CD8-positive, alpha-beta memory T cell (primary cell): ENCODE results near the gene ATP4A. TPM values are rescaled to one million over a fixed set of nuclear protein-coding genes. Genes with fewer than 3 reads are reported as not detected.
A peak's percentile ranks its signal among the peaks of the same experiment; 100 is the strongest.
"Not testable (repeated sequence)": the region's sequence is repeated elsewhere in the genome, so short reads cannot be mapped to it uniquely, and the experiment has no call there.

Experiments
- CTCF ChIA-PET: fragments of 350-600 bp; sonication (Branson Sonifier 250); formaldehyde crosslinking; loops from one replicate; lab custom pipeline; 2021; ENCODE audit warnings: antibody characterized with exemption; lab: Charles Lee
- POLR2A ChIA-PET: fragments of 350-600 bp; sonication (Branson Sonifier 250); formaldehyde crosslinking; loops from one replicate; lab custom pipeline; 2021; ENCODE audit warnings: antibody characterized with exemption; lab: Charles Lee
- DNase-seq, 5 donors: peaks; one replicate each; pipeline versions ENCODE4 v3.0.0 to v3.0.0-alpha.2; 2020 to 2022; ENCODE audit warnings: mixed read lengths in 1 of 5
- H3K27ac ChIP-seq: one replicate; pipeline ENCODE4 v1.7.0; 2013; ENCODE audit warnings: low read depth, mild to moderate bottlenecking, low read length, moderate library complexity
- H3K27me3 ChIP-seq: 2 replicates; pipeline ENCODE4 v1.7.0; 2013; ENCODE audit warnings: low read length, mild to moderate bottlenecking; ENCODE audit not compliant: insufficient read depth, poor library complexity, severe bottlenecking
- H3K36me3 ChIP-seq: 2 replicates; pipeline ENCODE4 v1.7.0; 2013; ENCODE audit warnings: mild to moderate bottlenecking, low read length, moderate library complexity; ENCODE audit not compliant: insufficient read depth
- H3K4me1 ChIP-seq: 2 replicates; pipeline ENCODE4 v1.7.0; 2013; ENCODE audit warnings: mild to moderate bottlenecking, low read length, moderate library complexity; ENCODE audit not compliant: insufficient read depth
- H3K4me3 ChIP-seq: 2 replicates; pipeline ENCODE4 v1.7.0; 2013; ENCODE audit warnings: mild to moderate bottlenecking, low read length
- H3K9me3 ChIP-seq: 2 replicates; pipeline ENCODE4 v1.7.0; 2013; ENCODE audit warnings: mild to moderate bottlenecking, low read length
- H3K27ac Mint-ChIP-seq, 8 donors: one replicate each; pipeline ENCODE4 v1.8.0; 2020 to 2021; ENCODE audit warnings: mixed read lengths in 8 of 8, mild to moderate bottlenecking in 6 of 8, inconsistent platforms in 3 of 8, moderate library complexity in 3 of 8
- H3K27me3 Mint-ChIP-seq, 2 donors: one replicate each; pipeline ENCODE4 v1.8.0; 2020 to 2021; ENCODE audit warnings: mixed read lengths in 2 of 2, mild to moderate bottlenecking in 1 of 2, moderate library complexity in 1 of 2
- H3K36me3 Mint-ChIP-seq, 3 donors: one replicate each; pipeline ENCODE4 v1.8.0; 2020 to 2021; ENCODE audit warnings: mixed read lengths in 3 of 3, inconsistent platforms in 1 of 3, mild to moderate bottlenecking in 1 of 3
- H3K4me1 Mint-ChIP-seq, 3 donors: one replicate each; pipeline ENCODE4 v1.8.0; 2020 to 2021; ENCODE audit warnings: mixed read lengths in 3 of 3, inconsistent platforms in 1 of 3, mild to moderate bottlenecking in 1 of 3
- H3K4me3 Mint-ChIP-seq, 7 donors: one replicate each; pipeline ENCODE4 v1.8.0; 2020 to 2021; ENCODE audit warnings: mixed read lengths in 7 of 7, mild to moderate bottlenecking in 6 of 7, moderate library complexity in 4 of 7, inconsistent platforms in 2 of 7
- H3K9me3 Mint-ChIP-seq, 5 donors: one replicate each; pipeline ENCODE4 v1.8.0; 2020 to 2022; ENCODE audit warnings: mixed read lengths in 5 of 5, mild to moderate bottlenecking in 3 of 5, moderate library complexity in 2 of 5, inconsistent platforms in 1 of 5
- polyA plus RNA-seq: library from polyadenylated mRNA; unstranded; fragments of 300-500 nt; fragmentation: Illumina TruSeq; gene quantifications from one replicate; pipeline ENCODE4 v1.2.3, GENCODE V29; 2021
- total RNA-seq, 2 experiments: library from RNA; stranded (reverse); gene quantifications; one replicate each; pipeline ENCODE4 v1.2.3, GENCODE V29; 2021

ATP4A gene
- total RNA-seq, result not detected
- not detected for polyA plus RNA-seq

DNA sequence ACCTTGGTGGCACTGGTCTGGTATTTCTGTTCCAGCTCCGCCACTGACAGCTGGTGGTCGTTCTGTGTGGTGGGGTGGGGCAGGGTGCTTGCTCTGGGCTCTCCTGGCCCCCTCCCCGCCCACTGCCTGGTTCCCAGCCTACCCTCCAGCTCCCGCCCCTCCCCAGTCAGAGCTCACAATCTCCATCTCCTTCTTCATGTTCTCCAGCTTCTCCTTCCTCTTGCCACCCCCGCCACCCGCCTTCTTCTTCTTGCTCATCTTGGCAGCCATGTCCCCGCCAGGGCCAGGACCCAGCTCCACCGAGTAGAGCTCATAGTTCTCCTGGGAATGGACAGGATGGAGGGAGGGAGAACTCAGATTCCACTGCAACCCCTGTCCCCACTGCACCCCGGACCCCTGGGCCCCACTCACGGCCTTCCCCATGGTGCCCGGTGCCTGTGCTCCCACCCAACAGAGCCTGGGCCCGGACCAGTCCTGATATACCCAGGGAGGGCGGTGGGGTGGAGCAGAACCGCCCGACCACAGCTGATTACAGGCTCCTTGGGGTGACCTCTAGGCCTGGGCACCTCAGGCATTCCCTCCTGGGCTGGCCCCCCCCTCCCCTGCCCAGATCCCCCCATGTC, at the start of gene ATP4A:
Gene ATP4A, minus strand, starts transcription at position 452 of the 623 bp plus-strand sequence. Its CDS starts 29 bp downstream, at position 423.
- CTCF ChIA-PET, result no interaction called here
- Histone ChIP-seq H3K9me3 (no peaks in the 10 kb centered on the region), H3K4me3 (no peak within 1 kb of the TSS), H3K4me1 (peaks cover 3% of the 10 kb centered on the region), H3K27ac (no peak within 1 kb of the TSS), H3K27me3 (peaks cover 11% of the 10 kb centered on the region), H3K36me3 (no peaks in the 10 kb centered on the region)
- peaks cover 35 to 60% of the 10 kb centered on the region in 2 donors for H3K27me3 Mint-ChIP-seq
- H3K9me3 Mint-ChIP-seq, result no peaks in the 10 kb centered on the region
- POLR2A ChIA-PET, result no interaction called here
- no peak for DNase-seq
- peaks cover 0 to 5% (median 1%) of the 10 kb centered on the region in 3 donors for H3K4me1 Mint-ChIP-seq
- H3K36me3 Mint-ChIP-seq, result no peaks in the 10 kb centered on the region
- H3K27ac Mint-ChIP-seq, result no peak within 1 kb of the TSS
- H3K4me3 Mint-ChIP-seq, result no peak within 1 kb of the TSS

DNA sequence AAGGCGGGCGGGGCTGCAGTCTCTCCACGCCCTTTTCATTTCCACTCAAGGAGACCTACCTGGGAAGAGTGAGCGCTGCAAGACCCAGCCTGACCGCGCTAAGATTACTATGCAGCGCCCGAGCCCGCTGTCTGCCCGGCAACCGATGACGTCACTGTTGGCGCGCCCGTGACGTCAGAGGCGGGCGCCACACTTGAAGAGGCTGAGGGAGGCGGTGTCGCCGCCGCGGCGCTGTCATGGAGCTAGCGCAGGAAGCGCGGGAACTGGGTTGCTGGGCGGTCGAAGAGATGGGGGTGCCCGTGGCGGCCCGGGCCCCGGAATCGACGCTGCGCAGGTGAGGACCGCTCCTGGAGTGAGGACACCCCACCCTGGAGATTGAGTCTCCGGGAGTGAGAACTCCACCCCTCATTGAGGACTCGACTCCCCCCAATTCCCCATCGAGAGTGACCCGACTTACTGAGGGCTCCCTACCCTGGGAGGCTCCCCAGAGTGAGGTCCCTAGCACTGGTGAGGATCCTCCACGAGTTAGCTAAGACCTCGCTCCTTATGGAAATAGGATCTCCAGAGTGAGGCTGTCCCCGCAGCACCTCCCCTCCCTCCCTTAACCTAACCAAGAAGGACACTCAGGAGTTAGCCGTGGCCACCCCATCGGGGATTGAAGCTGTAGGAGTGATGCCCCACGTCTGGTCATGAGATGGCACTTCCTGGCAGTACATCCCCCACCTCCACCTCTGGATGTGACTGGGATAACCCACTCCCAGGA, 49.3 kb upstream of the ATP4A start, which contains the start of gene HAUS5:
Gene HAUS5, plus strand, starts transcription at position 177 of the 763 bp plus-strand sequence. Its CDS starts 60 bp downstream, at position 237.
- peaks cover 0 to 28% (median 6%) of the 10 kb centered on the region in 3 donors for H3K36me3 Mint-ChIP-seq
- H3K9me3 ChIP-seq, result no peaks in the 10 kb centered on the region
- DNase-seq, result peak; percentile 93 to 96 (median 94)
- no peaks in the 10 kb centered on the region for H3K27me3 ChIP-seq
- peak within 1 kb of the TSS; percentile 91 for H3K4me3 ChIP-seq
- H3K27me3 Mint-ChIP-seq, result no peaks in the 10 kb centered on the region
- H3K4me1 Mint-ChIP-seq, result peaks cover 25 to 41% (median 31%) of the 10 kb centered on the region in 3 donors
- peak within 1 kb of the TSS; percentile 84 to 95 (median 87) for H3K4me3 Mint-ChIP-seq
- H3K27ac Mint-ChIP-seq, result peak within 1 kb of the TSS; percentile 54 to 95 (median 90)
- H3K36me3 ChIP-seq, result no peaks in the 10 kb centered on the region
- H3K4me1 ChIP-seq, result peaks cover 31% of the 10 kb centered on the region
- ChIA-PET POLR2A (interaction anchor here (0.6 to 1.0 kb wide), 2 partner anchors 31 to 35 kb away, joined by 3 read pairs; partner anchors contain the start of gene COX6B1), CTCF (interaction anchor here (0.7 to 1.6 kb wide), 4 partner anchors 10 to 334 kb away, joined by 3 to 4 read pairs (median 3); no protein-coding TSS in a partner anchor)
- peak within 1 kb of the TSS; percentile 86 for H3K27ac ChIP-seq
- peaks cover 0 to 4% (median 0%) of the 10 kb centered on the region in 5 donors for H3K9me3 Mint-ChIP-seq

- Histone ChIP-seq H3K36me3 (no peaks in the 10 kb centered on the region), H3K27ac (peak overlapping the region; percentile 86), H3K27me3 (no peaks in the 10 kb centered on the region), H3K4me3 (peak overlapping the region; percentile 91), H3K4me1 (peaks cover 31% of the 10 kb centered on the region), H3K9me3 (no peaks in the 10 kb centered on the region)
- H3K27me3 Mint-ChIP-seq, result no peaks in the 10 kb centered on the region
- DNase-seq, result no peak
- H3K9me3 Mint-ChIP-seq, result peaks cover 2 to 8% (median 4%) of the 10 kb centered on the region in 5 donors
- peaks cover 25 to 41% (median 31%) of the 10 kb centered on the region in 3 donors for H3K4me1 Mint-ChIP-seq
- H3K27ac Mint-ChIP-seq, result peak overlapping the region; percentile 41 to 95 (median 90)
- POLR2A ChIA-PET, result interaction anchor here (1.0 kb wide), 1 partner anchor 36 kb away, joined by 3 read pairs; the partner anchor contains the start of gene COX6B1
- CTCF ChIA-PET, result interaction anchor here (0.8 to 1.6 kb wide), 2 partner anchors 64 to 107 kb away, joined by 3 to 4 read pairs; no protein-coding TSS in a partner anchor
- H3K36me3 Mint-ChIP-seq, result peaks cover 0 to 23% (median 6%) of the 10 kb centered on the region in 3 donors
- peak overlapping the region; percentile 84 to 95 (median 87) for H3K4me3 Mint-ChIP-seq
These were observed 48.7 kb upstream of the ATP4A start for GRCh38 chr19:35612224-35612558.

GRCh38 chr19:35609851-35610353, 46.4 kb upstream of the ATP4A start:
- POLR2A ChIA-PET, result no interaction called here
- no peak overlapping the region for H3K27ac ChIP-seq
- CTCF ChIA-PET, result no interaction called here
- peaks cover 2 to 9% (median 4%) of the 10 kb centered on the region in 5 donors for H3K9me3 Mint-ChIP-seq
- no peaks in the 10 kb centered on the region for H3K36me3 ChIP-seq
- no peaks in the 10 kb centered on the region for H3K27me3 ChIP-seq
- H3K36me3 Mint-ChIP-seq, result peaks cover under 1 to 7% (median 2%) of the 10 kb centered on the region in 3 donors
- H3K4me1 Mint-ChIP-seq, result peaks cover 25 to 41% (median 31%) of the 10 kb centered on the region in 3 donors
- H3K4me3 Mint-ChIP-seq, result peak overlapping the region in 5 of 7 donors; percentile 9 to 39 (median 32)
- DNase-seq, result no peak
- peak overlapping the region; percentile 32 to 88 (median 74) for H3K27ac Mint-ChIP-seq
- no peaks in the 10 kb centered on the region for H3K27me3 Mint-ChIP-seq
- H3K4me3 ChIP-seq, result peak overlapping the region; percentile 43
- H3K4me1 ChIP-seq, result peaks cover 31% of the 10 kb centered on the region
- no peaks in the 10 kb centered on the region for H3K9me3 ChIP-seq

DNA sequence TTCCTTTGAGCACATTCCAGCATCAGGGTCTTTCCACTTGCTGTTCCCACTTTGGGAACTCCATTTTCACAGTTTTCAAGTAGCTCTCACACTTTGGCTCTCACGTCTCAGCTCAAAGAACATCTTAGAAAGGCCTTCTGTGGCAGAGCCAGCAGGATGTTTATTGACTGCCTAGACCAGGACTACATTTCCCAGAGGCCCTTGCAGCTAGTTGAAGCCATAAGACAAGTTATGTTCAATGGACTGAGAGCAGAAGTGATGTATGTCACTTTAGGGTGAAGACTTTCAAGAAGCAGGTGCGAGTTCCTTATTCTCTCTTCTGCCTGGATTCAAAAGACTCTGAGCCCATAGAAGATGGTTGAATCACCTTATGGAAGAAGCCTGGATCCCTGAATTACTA, 44.8 kb upstream of the ATP4A start:
- ChIA-PET POLR2A (no interaction called here), CTCF (interaction anchor here (1.2 kb wide), 1 partner anchor 14 kb away, joined by 3 read pairs; no protein-coding TSS in a partner anchor)
- Histone ChIP-seq H3K9me3 (no peaks in the 10 kb centered on the region), H3K4me3 (no peak overlapping the region), H3K27me3 (no peaks in the 10 kb centered on the region), H3K4me1 (peaks cover 30% of the 10 kb centered on the region), H3K27ac (no peak overlapping the region), H3K36me3 (no peaks in the 10 kb centered on the region)
- peaks cover 21 to 34% (median 31%) of the 10 kb centered on the region in 3 donors for H3K4me1 Mint-ChIP-seq
- no peak overlapping the region for H3K4me3 Mint-ChIP-seq
- peaks cover 2 to 9% (median 4%) of the 10 kb centered on the region in 5 donors for H3K9me3 Mint-ChIP-seq
- H3K27me3 Mint-ChIP-seq, result peaks cover 0 to 2% of the 10 kb centered on the region in 2 donors
- peak overlapping the region in 3 of 8 donors; percentile 12 to 62 (median 14) for H3K27ac Mint-ChIP-seq
- peaks cover 2 to 4% (median 2%) of the 10 kb centered on the region in 3 donors for H3K36me3 Mint-ChIP-seq
- no peak for DNase-seq

GRCh38 chr19:35607661-35608060, 44.2 kb upstream of the ATP4A start:
- CTCF ChIA-PET, result interaction anchor here (1.2 kb wide), 1 partner anchor 15 kb away, joined by 3 read pairs; no protein-coding TSS in a partner anchor
- Histone ChIP-seq H3K9me3 (no peaks in the 10 kb centered on the region), H3K36me3 (no peaks in the 10 kb centered on the region), H3K4me1 (peaks cover 25% of the 10 kb centered on the region), H3K27ac (no peak overlapping the region), H3K4me3 (no peak overlapping the region), H3K27me3 (no peaks in the 10 kb centered on the region)
- no peak for DNase-seq
- Mint-ChIP-seq H3K4me3 (no peak overlapping the region), H3K4me1 (peaks cover 20 to 29% (median 28%) of the 10 kb centered on the region in 3 donors), H3K9me3 (peaks cover 2 to 9% (median 4%) of the 10 kb centered on the region in 5 donors), H3K36me3 (peaks cover 2 to 4% (median 2%) of the 10 kb centered on the region in 3 donors), H3K27me3 (peaks cover 0 to 3% of the 10 kb centered on the region in 2 donors), H3K27ac (peak overlapping the region in 1 of 8 donors; percentile 62)
- POLR2A ChIA-PET, result no interaction called here

DNA sequence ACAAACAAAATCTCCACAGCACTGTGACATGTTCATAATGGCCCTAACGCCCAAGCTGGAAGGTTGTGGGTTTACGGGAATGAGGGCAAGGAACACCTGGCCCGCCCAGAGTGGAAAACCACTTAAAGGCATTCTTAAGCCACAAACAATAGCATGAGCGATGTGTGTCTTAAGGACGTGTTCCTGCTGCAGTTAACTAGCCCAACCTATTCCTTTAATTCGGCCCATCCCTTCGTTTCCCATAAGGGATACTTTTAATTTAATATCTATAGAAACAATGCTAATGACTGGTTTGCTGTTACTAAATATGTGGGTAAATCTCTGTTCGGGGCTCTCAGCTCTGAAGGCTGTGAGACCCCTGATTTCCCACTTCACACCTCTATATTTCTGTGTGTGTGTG, 43.7 kb upstream of the ATP4A start:
- POLR2A ChIA-PET, result not testable (repeated sequence)
- CTCF ChIA-PET, result interaction anchor here (0.9 to 1.2 kb wide), 2 partner anchors 8 to 15 kb away, joined by 3 read pairs; no protein-coding TSS in a partner anchor

More for the DNA sequence above, 43.7 kb upstream of the ATP4A start:
- not testable (repeated sequence) for H3K36me3 Mint-ChIP-seq, H3K27ac ChIP-seq, H3K27me3 ChIP-seq, DNase-seq, H3K4me3 Mint-ChIP-seq, H3K9me3 Mint-ChIP-seq, H3K9me3 ChIP-seq, H3K4me3 ChIP-seq, H3K36me3 ChIP-seq, H3K27me3 Mint-ChIP-seq
- H3K4me1 ChIP-seq, result peaks cover 22% of the 10 kb centered on the region
- Mint-ChIP-seq H3K27ac (peak overlapping the region in 2 of 8 donors; percentile 32 to 62), H3K4me1 (peaks cover 16 to 24% (median 23%) of the 10 kb centered on the region in 3 donors)
